ENCODE measurements around the gene SLC23A2. TPM values are rescaled to one million over a fixed set of nuclear protein-coding genes. Genes with fewer than 3 reads are reported as not detected.
A peak's percentile ranks its signal among the peaks of the same experiment; 100 is the strongest.

Gene SLC23A2
- 10 to 100 TPM; 21.0 to 39.1 TPM for total RNA-seq

DNA sequence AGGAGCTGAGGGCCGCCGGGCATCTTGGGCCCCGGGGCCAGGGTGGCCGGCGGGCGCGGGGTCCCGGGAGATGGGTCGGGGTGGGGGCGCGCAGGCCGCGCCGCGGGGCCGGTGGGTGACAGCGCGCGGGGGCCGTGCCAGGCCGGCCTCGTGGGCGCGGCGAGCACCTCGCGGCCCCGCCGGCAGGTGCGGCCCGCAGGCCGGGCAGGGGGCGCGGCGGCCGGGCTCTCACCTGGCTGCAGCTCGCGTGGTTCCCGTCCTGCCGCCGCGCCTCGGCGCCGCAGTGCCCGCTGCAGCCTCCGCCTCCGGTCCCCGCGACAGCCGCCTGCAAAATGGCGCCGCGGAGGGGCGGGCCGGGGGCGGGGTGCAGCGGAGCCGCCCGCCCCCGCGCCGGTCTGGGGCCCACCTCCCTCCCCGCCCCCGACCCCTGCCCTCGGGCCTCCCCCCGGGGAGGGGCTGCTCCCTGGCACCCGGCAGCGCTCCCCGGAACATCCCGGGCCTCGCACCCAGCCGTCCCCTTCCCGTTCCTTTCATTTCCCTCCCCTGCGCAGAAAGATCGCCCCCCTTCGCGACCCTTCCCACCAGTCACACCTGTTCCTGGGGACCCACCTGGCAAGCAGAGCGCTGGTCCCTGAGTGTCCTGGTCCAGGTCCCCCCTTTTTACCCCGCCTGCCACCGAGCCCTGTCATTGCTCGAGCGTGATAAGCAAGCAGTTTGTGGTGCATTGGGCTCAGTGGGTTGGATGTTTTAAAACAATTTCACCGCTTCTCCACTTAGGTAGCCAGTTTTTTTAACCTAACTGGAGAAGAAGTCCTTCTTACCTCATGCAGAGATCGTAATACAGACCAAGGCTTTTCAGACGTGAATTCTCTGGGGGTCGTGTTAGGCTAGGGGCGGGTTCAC, at the start of gene SLC23A2:
SLC23A2 (minus strand) TSS at position 337 of the 903 bp plus-strand sequence. CDS start 68,948 bp downstream, outside the sequence.
- H3K36me3 ChIP-seq: no peaks in the 10 kb centered on the region
- H3K27ac ChIP-seq: peak within 1 kb of the TSS; percentile 26 to 53
- intact Hi-C loops (cut with DNase I): no loop called here
- no peaks in the 10 kb centered on the region for H3K9me3 ChIP-seq
- no peak for TF ChIP-seq POLR2A (IDR thresholded peaks at IDR 0.05)
- TF ChIP-seq, protein P1, sequence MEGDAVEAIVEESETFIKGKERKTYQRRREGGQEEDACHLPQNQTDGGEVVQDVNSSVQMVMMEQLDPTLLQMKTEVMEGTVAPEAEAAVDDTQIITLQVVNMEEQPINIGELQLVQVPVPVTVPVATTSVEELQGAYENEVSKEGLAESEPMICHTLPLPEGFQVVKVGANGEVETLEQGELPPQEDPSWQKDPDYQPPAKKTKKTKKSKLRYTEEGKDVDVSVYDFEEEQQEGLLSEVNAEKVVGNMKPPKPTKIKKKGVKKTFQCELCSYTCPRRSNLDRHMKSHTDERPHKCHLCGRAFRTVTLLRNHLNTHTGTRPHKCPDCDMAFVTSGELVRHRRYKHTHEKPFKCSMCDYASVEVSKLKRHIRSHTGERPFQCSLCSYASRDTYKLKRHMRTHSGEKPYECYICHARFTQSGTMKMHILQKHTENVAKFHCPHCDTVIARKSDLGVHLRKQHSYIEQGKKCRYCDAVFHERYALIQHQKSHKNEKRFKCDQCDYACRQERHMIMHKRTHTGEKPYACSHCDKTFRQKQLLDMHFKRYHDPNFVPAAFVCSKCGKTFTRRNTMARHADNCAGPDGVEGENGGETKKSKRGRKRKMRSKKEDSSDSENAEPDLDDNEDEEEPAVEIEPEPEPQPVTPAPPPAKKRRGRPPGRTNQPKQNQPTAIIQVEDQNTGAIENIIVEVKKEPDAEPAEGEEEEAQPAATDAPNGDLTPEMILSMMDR (IDR thresholded peaks at IDR 0.05): no peak
- no peak for TF ChIP-seq POLR2AphosphoS5 (IDR thresholded peaks at IDR 0.05)
- peak within 1 kb of the TSS; percentile 63 to 70 for H3K4me3 ChIP-seq
- H3K27me3 ChIP-seq (replicated peaks; ENCODE audit: insufficient read depth): no peaks in the 10 kb centered on the region
- DNase-seq (ENCODE audit: low spot score): peak; percentile 14
- H3K4me1 ChIP-seq (replicated peaks): no peaks in the 10 kb centered on the region
- WGBS: 2% methylated on average over 57 of the region's 88 CpGs

DNA sequence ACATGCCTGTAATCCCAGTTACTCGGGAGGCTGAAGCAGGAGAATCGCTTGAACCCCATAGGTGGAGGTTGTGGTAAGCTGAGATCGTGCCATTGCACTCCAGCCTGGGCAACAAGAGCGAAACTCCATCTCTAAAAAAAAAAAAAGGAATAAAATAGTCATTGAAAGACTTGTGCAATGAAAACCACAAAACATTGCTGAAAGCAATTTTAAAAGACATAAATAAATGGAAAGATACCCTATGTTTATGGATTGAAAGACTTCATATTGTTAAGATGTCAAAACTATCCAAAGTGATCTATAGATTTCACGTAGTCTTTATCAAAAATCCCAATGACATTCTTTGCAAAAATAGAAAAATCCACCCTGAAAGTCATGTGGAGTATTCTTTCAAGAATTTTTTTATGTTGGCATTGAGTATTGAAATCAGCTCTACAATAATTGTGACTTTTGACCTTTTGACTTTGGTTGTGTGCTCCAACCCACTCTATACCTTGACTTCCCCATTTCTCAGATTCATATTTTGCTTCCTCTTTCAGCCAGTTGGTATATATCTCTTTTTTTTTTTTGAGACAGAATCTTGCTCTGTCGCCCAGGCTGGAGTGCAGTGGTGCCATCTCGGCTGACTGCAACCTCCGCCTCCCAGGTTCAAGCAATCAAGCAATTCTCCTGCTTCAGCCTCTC, 45.5 kb upstream of the SLC23A2 start:
- no peaks in the 10 kb centered on the region for H3K4me1 ChIP-seq (replicated peaks)
- no peaks in the 10 kb centered on the region for H3K9me3 ChIP-seq
- no peak for DNase-seq (ENCODE audit: low spot score)
- intact Hi-C loops (cut with DNase I): no loop called here
- no peaks in the 10 kb centered on the region for H3K27me3 ChIP-seq (replicated peaks; ENCODE audit: insufficient read depth)
- no peaks in the 10 kb centered on the region for H3K36me3 ChIP-seq
- no peak for TF ChIP-seq POLR2AphosphoS5 (IDR thresholded peaks at IDR 0.05)
- TF ChIP-seq, protein P1 (IDR thresholded peaks at IDR 0.05): no peak
- TF ChIP-seq POLR2A (IDR thresholded peaks at IDR 0.05): no peak
- no peak overlapping the region for H3K4me3 ChIP-seq
- H3K27ac ChIP-seq: no peak overlapping the region
- 81% methylated on average over 8 of the region's 8 CpGs for WGBS

DNA sequence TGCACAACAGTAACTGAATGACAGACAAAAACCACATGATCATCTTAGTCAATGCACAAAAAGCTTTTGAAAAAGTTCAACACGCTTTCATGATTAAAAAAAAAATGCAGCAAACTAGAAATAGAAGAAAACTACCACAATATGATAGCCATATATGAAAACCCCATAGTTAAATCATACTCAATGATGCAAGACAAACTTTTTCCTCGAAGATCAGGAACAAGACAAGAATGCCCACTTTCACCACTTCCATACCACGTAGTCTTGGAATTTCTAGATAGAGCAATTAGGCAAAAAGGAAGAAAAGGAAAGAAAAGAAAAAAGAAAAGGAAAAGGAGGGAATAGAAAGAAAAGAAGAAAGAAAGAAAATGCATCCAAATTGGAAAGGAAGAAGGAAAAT, 44.6 kb upstream of the SLC23A2 start:
- Histone ChIP-seq H3K4me3 (no peak overlapping the region), H3K9me3 (no peaks in the 10 kb centered on the region), H3K4me1 (replicated peaks) (no peaks in the 10 kb centered on the region), H3K27me3 (replicated peaks; ENCODE audit: insufficient read depth) (no peaks in the 10 kb centered on the region), H3K36me3 (no peaks in the 10 kb centered on the region), H3K27ac (no peak overlapping the region)
- intact Hi-C loops (cut with DNase I): no loop called here
- TF ChIP-seq, protein P1 (IDR thresholded peaks at IDR 0.05): no peak
- TF ChIP-seq POLR2AphosphoS5 (IDR thresholded peaks at IDR 0.05) (no peak), POLR2A (IDR thresholded peaks at IDR 0.05) (no peak)
- DNase-seq (ENCODE audit: low spot score): no peak
- WGBS: 72% methylated on average over 3 of the region's 3 CpGs

DNA sequence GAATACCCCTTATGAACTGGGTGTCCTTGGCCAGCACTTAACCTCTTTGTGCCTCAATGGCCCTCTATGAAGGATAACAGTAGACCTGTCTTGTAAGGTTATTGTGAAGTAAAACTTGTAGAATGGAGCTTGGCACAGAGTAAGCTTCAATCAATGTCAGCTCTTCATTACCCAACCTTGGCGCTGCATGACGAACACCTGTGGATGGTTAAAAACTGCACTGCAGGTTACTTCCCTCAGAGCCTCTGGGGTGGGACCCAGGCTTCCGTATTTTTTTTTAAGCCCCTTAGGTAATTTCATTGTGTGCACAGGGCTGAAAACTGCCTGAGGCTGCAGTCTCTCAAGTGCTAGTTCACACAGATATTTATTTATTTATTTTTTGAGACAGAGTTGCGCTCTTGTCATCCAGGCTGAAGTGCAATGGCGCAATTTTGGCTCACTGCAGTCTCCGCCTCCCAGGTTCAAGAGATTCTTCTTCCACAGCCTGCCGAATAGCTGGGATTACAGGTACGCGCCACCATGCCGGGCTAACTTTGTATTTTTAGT, 42.8 kb upstream of the SLC23A2 start:
- no peaks in the 10 kb centered on the region for H3K36me3 ChIP-seq
- H3K27me3 ChIP-seq (replicated peaks; ENCODE audit: insufficient read depth): no peaks in the 10 kb centered on the region
- H3K4me1 ChIP-seq (replicated peaks): no peaks in the 10 kb centered on the region
- WGBS: 86% methylated on average over 10 of the region's 10 CpGs
- H3K27ac ChIP-seq: no peak overlapping the region
- intact Hi-C loops (cut with DNase I): no loop called here
- H3K4me3 ChIP-seq: no peak overlapping the region
- DNase-seq (ENCODE audit: low spot score): no peak
- TF ChIP-seq POLR2AphosphoS5 (IDR thresholded peaks at IDR 0.05): no peak
- TF ChIP-seq, protein P1 (IDR thresholded peaks at IDR 0.05): no peak
- TF ChIP-seq POLR2A (IDR thresholded peaks at IDR 0.05): no peak
- no peaks in the 10 kb centered on the region for H3K9me3 ChIP-seq

Measured in prostate gland (tissue), 2 donors.